K562 (cell line): ENCODE measurements around the gene FLII. TPM values are rescaled to one million over a fixed set of nuclear protein-coding genes. Genes with fewer than 3 reads are reported as not detected.

ENCODE experiments used
- CTBP1 ChIP-seq: fragments of 450-650 bp; IDR thresholded peaks from 2 replicates; pipeline ENCODE4 v1.6.1; 2016; ENCODE audit warnings: borderline replicate concordance
- L3MBTL2 ChIP-seq: fragments of 450-650 bp; IDR thresholded peaks from 2 replicates; pipeline ENCODE4 v1.6.1; 2016; ENCODE audit warnings: mild to moderate bottlenecking, moderate library complexity
- POLR2A ChIP-seq: fragments of 450-650 bp; conservative IDR thresholded peaks from 2 replicates; pipeline ENCODE4 v1.6.1; 2016
- POLR2G ChIP-seq: fragments of 200-400 bp; formaldehyde crosslinking; IDR thresholded peaks from 2 replicates; pipeline ENCODE4 v1.6.1; 2017; ENCODE audit warnings: low read depth, mild to moderate bottlenecking, antibody characterized with exemption, low read length, moderate library complexity
- PRDM10 ChIP-seq: fragments of 450-650 bp; IDR thresholded peaks from 2 replicates; pipeline ENCODE4 v1.6.1; 2018; ENCODE audit not compliant: partially characterized antibody
- RERE ChIP-seq: sonication (generic); formaldehyde crosslinking; IDR thresholded peaks from 2 replicates; pipeline ENCODE4 v1.8.0; 2023; ENCODE audit warnings: missing genetic modification reagents, mild to moderate bottlenecking, borderline replicate concordance
- SIN3A ChIP-seq, 2 experiments: fragments of 150-350 bp in 1 of 2; IDR thresholded peaks; 2 replicates each; pipeline ENCODE4 v1.6.1; 2011 to 2016; ENCODE audit warnings: borderline replicate concordance in 2 of 2, low read depth in 2 of 2, low read length in 2 of 2, mild to moderate bottlenecking in 2 of 2, moderate library complexity in 2 of 2; ENCODE audit not compliant: control insufficient read depth in 1 of 2
- SRF ChIP-seq, 2 experiments: fragments of 250-450, 450-650 bp in 1 of 2; sonication (Bioruptor Pico) in 1 of 2; sonication (generic) in 1 of 2; formaldehyde crosslinking; IDR thresholded peaks; 2 replicates each; pipeline versions ENCODE4 v1.5.0 to v1.5.1; 2020 to 2022; ENCODE audit warnings: mild to moderate bottlenecking in 1 of 2, missing genetic modification reagents in 1 of 2
- ZFP1 ChIP-seq: fragments of 450-650 bp; formaldehyde crosslinking; IDR thresholded peaks from 2 replicates; pipeline ENCODE4 v1.4.0; 2020; ENCODE audit warnings: mild to moderate bottlenecking, mixed read lengths
- ZNF12 ChIP-seq: sonication (generic); formaldehyde crosslinking; IDR thresholded peaks from 2 replicates; pipeline ENCODE4 v1.4.0; 2020; ENCODE audit warnings: mild to moderate bottlenecking, missing genetic modification reagents
- ZNF395 ChIP-seq: fragments of 200-800 bp; sonication (Bioruptor generic); IDR thresholded peaks from 2 replicates; pipeline ENCODE4 v1.6.1; 2017; ENCODE audit warnings: missing genetic modification characterization, missing compliant biosample characterization
- ZNF408 ChIP-seq: fragments of 250-450 bp; sonication (Bioruptor Pico); IDR thresholded peaks from 2 replicates; pipeline ENCODE4 v1.4.0; 2020; ENCODE audit warnings: low read depth, mild to moderate bottlenecking, moderate library complexity
- polyA plus RNA-seq, 8 experiments: library from polyadenylated mRNA; depleted of rRNA in 4 of 8; stranded (reverse) in 5 of 8; unstranded in 3 of 8; fragments of >200 nt; fragmentation: Nextera tagmentation in 2 of 8; fragmentation: Illumina TruSeq in 1 of 8; extraction: Ambion mirVana in 2 of 8; extraction: Trizol in 1 of 8; gene quantifications; 2 replicates each; pipeline versions ENCODE4 v1.2.1 to v1.2.3, GENCODE V29; 2011 to 2014; ENCODE audit warnings: inconsistent platforms in 1 of 8, missing spikeins in 1 of 8
- total RNA-seq, 7 experiments: library from RNA; depleted of rRNA in 6 of 7; stranded (reverse); fragments of >200 nt in 6 of 7; fragmentation: Illumina TruSeq in 2 of 7; extraction: Trizol in 2 of 7; gene quantifications; 2 replicates each; pipeline versions ENCODE4 v1.2.1 to v1.2.3, GENCODE V29; 2011 to 2021; ENCODE audit warnings: low replicate concordance in 1 of 7
- TF ChIP-seq, protein P1 (sequence below), 2 experiments: fragments of 250-450 bp in 1 of 2; fragments of 450-650 bp in 1 of 2; sonication (Bioruptor Pico) in 1 of 2; IDR thresholded peaks; 2 replicates each; pipeline versions ENCODE4 v1.6.1 to v1.8.0; 2016 to 2021; ENCODE audit warnings: mild to moderate bottlenecking in 2 of 2, moderate library complexity in 2 of 2, missing compliant biosample characterization in 1 of 2, missing genetic modification characterization in 1 of 2

FLII gene
- total and polyA plus RNA-seq, 9 of the 15 experiments (the other 6 are each of a cell fraction or from before 2014, with no cell fraction given): 11.7 to 126 (median 82.5) TPM

GRCh38 chr17:18258356-18259038 lies at the start of gene FLII (continued):
- TF ChIP-seq PRDM10 (peak; percentile 84), L3MBTL2 (peak; percentile 74), POLR2A (peak; percentile 58; the same call in 1 of the 2 replicates), ZNF395 (CRISPR knock-in tag) (peak; percentile 80; the same call in 1 of the 2 replicates), RERE (CRISPR knock-in tag) (no peak), ZNF12 (CRISPR knock-in tag) (no peak), SIN3A (IDR thresholded peaks at IDR 0.05; ENCODE audit: borderline replicate concordance in 2 of 2, control insufficient read depth in 1 of 2, low read depth in 2 of 2, low read length in 2 of 2) (peak in 1 of 2 experiments; percentile 18; a peak in 1 of 4 replicates), ZFP1 (no peak), SRF (CRISPR knock-in tag; IDR thresholded peaks at IDR 0.05) (no peak), CTBP1 (peak; percentile 56; the same call in 1 of the 2 replicates), ZNF408 (CRISPR knock-in tag) (no peak), POLR2G (peak; percentile 83)
- TF ChIP-seq, protein P1, sequence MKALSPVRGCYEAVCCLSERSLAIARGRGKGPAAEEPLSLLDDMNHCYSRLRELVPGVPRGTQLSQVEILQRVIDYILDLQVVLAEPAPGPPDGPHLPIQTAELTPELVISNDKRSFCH (CRISPR knock-in tag; IDR thresholded peaks at IDR 0.05): no peak
- TF ChIP-seq, protein P1 (tag; IDR thresholded peaks at IDR 0.05): no peak
